HepG2 (cell line): ENCODE data around the gene HPCAL1.

ENCODE experiments used
- ATRX ChIP-seq: sonication (generic); formaldehyde crosslinking; IDR thresholded peaks from 2 replicates; pipeline ENCODE4 v1.4.0; 2020; ENCODE audit warnings: missing genetic modification reagents, borderline replicate concordance
- POLR2A ChIP-seq, 2 experiments: IDR thresholded peaks; 2 replicates each; pipeline ENCODE4 v1.6.1; 2011; ENCODE audit warnings: low read depth in 2 of 2, low read length in 2 of 2, mild to moderate bottlenecking in 1 of 2, moderate library complexity in 1 of 2; ENCODE audit not compliant: insufficient read depth in 1 of 2
- ZFX ChIP-seq: sonication (generic); formaldehyde crosslinking; IDR thresholded peaks from 2 replicates; pipeline ENCODE4 v1.4.0; 2020; ENCODE audit warnings: mild to moderate bottlenecking, low read depth, missing genetic modification reagents, moderate library complexity
- ZNF235 ChIP-seq: sonication (generic); formaldehyde crosslinking; IDR thresholded peaks from 2 replicates; pipeline ENCODE4 v1.8.1; 2023; ENCODE audit warnings: mild to moderate bottlenecking, missing genetic modification reagents, borderline replicate concordance
- ZNF749 ChIP-seq: sonication (generic); formaldehyde crosslinking; IDR thresholded peaks from 2 replicates; pipeline ENCODE4 v1.8.0; 2022; ENCODE audit warnings: mild to moderate bottlenecking, missing genetic modification reagents, moderate library complexity, borderline replicate concordance

DNA sequence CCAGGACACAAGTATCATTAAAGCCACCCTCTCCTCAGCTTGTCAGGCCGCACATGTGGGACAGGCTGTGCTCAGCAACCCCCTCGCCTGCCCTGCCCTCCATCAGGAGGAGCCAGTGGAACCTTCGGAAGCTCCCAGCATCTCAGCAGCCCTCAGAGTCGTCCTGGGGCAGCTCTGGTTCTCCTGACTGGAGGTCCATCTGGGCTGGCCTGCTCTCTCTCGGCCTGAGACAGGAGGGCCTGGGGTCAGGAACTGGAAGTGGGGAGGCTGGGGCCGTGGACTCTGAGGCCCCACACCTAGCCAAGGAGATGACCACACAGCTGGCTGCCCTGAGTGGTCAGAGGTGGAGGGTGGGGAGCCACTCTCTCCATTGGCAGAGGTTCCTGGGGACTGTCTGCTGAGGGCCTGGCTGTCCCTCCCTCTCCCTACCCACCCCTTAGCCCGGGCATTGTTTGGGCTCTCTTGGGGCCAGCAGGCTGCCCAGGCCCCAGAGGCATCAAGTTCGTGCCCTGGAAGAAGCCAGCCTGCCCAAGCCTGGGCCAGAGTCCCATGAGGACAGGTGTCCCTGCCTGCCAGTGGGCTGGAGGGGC lies 122.3 kb downstream of the HPCAL1 start:
- TF ChIP-seq POLR2A (IDR thresholded peaks at IDR 0.05; ENCODE audit: insufficient read depth in 1 of 2, low read depth in 2 of 2, low read length in 2 of 2) = no peak
- TF ChIP-seq ZFX = no peak
- TF ChIP-seq ATRX (CRISPR knock-in tag) = no peak
- TF ChIP-seq ZNF749 = no peak
- TF ChIP-seq ZNF235 (CRISPR knock-in tag) = no peak
